Gastroesophageal sphincter (tissue), 4 donors: ENCODE measurements around the gene NEUROD2. TPM values are rescaled to one million over a fixed set of nuclear protein-coding genes. Genes with fewer than 3 reads are reported as not detected.

Source experiments
- ATAC-seq: fragments of 150-250 bp; one replicate; pipeline ENCODE4 v1.9.1; 2016; ENCODE audit warnings: mild to moderate bottlenecking, moderate library complexity
- H3K27ac ChIP-seq, 4 donors: fragments of 200-600 bp; sonication (generic) in 3 of 4; 1 replicate in 3 of 4; 2 replicates in 1 of 4; pipeline ENCODE4 v1.5.1; 2016 to 2019
- H3K27me3 ChIP-seq: fragments of 200-600 bp; sonication (generic); one replicate; pipeline ENCODE4 v1.5.1; 2019
- H3K36me3 ChIP-seq, 2 donors: fragments of 200-600 bp; sonication (generic); one replicate each; pipeline ENCODE4 v1.5.1; 2019; ENCODE audit warnings: control low read depth in 1 of 2
- H3K4me1 ChIP-seq, 3 donors: fragments of 200-600 bp; sonication (generic); 1 replicate in 2 of 3; 2 replicates in 1 of 3; pipeline ENCODE4 v1.5.1; 2016 to 2019; ENCODE audit warnings: control low read depth in 2 of 3
- H3K4me3 ChIP-seq, 2 donors: fragments of 200-600 bp; sonication (generic); one replicate each; pipeline ENCODE4 v1.5.1; 2019; ENCODE audit warnings: mild to moderate bottlenecking in 1 of 2, moderate library complexity in 1 of 2
- H3K9me3 ChIP-seq, 3 donors: fragments of 200-600 bp; sonication (generic); one replicate each; pipeline ENCODE4 v1.5.1; 2017 to 2019; ENCODE audit warnings: control low read depth in 2 of 3
- CTCF ChIP-seq, 4 experiments: fragments of 200-600 bp in 2 of 4; fragments of 450-650 bp in 2 of 4; sonication (generic) in 1 of 4; IDR thresholded peaks; one replicate each; pipeline ENCODE4 v1.5.1; 2017 to 2019; ENCODE audit warnings: antibody characterized with exemption in 4 of 4, mild to moderate bottlenecking in 2 of 4, moderate library complexity in 2 of 4
- EP300 ChIP-seq: sonication (generic); formaldehyde crosslinking; IDR thresholded peaks from one replicate; pipeline ENCODE4 v1.6.1; 2017; ENCODE audit warnings: antibody characterized with exemption, mild to moderate bottlenecking
- POLR2A ChIP-seq, 2 donors: fragments of 450-650 bp; IDR thresholded peaks; one replicate each; pipeline ENCODE4 v1.6.1; 2017; ENCODE audit warnings: antibody characterized with exemption in 2 of 2, mild to moderate bottlenecking in 2 of 2, moderate library complexity in 1 of 2
- POLR2AphosphoS5 ChIP-seq: sonication (generic); formaldehyde crosslinking; IDR thresholded peaks from one replicate; pipeline ENCODE4 v1.6.1; 2017; ENCODE audit warnings: antibody characterized with exemption
- WGBS, 2 donors: methylation state at CpG; one replicate each; pipeline ENCODE4 v1.1.5; 2018; ENCODE audit warnings: low coverage in 1 of 2; 5-methylcytosine and 5-hydroxymethylcytosine counted together
- total RNA-seq, 4 donors: library from RNA; depleted of rRNA; stranded (reverse); fragments of >200 nt; gene quantifications; one replicate each; pipeline ENCODE4 v1.1.0, GENCODE V29; 2016

NEUROD2 gene
- total RNA-seq, 4 donors from 2014 or later, result not detected

- Histone ChIP-seq H3K9me3 (no peaks in the 10 kb centered on the region), H3K27ac (peak overlapping the region in 3 of 4 donors; percentile 61 to 73 (median 69)), H3K4me3 (peak overlapping the region; percentile 51 to 70), H3K27me3 (peaks cover 52% of the 10 kb centered on the region), H3K36me3 (no peaks in the 10 kb centered on the region), H3K4me1 (peaks cover 0 to 29% (median 8%) of the 10 kb centered on the region in 3 donors)
- ATAC-seq, result peak; percentile 54
- no peak for TF ChIP-seq EP300
- TF ChIP-seq POLR2AphosphoS5, result no peak
- TF ChIP-seq CTCF (IDR thresholded peaks at IDR 0.05), result no peak
- TF ChIP-seq POLR2A (IDR thresholded peaks at IDR 0.05), result no peak
- no CpG with 5 or more reads among the region's 79 CpGs for WGBS, 2 donors
Observed at GRCh38 chr17:39617446-39618245, 9.9 kb upstream of the NEUROD2 start.

GRCh38 chr17:39617100-39617445 is 9.4 kb upstream of the NEUROD2 start:
- Histone ChIP-seq H3K27ac (no peak overlapping the region), H3K4me3 (peak overlapping the region in 1 of 2 donors; percentile 70), H3K4me1 (peaks cover 0 to 25% (median 8%) of the 10 kb centered on the region in 3 donors), H3K27me3 (peaks cover 58% of the 10 kb centered on the region), H3K36me3 (no peaks in the 10 kb centered on the region), H3K9me3 (no peaks in the 10 kb centered on the region)
- no peak for ATAC-seq
- WGBS, 2 donors, result 92% methylated on average over 3 of the region's 3 CpGs; no CpG with 5 or more reads in 1 of the 2 donors
- TF ChIP-seq EP300 (no peak), CTCF (IDR thresholded peaks at IDR 0.05) (no peak), POLR2AphosphoS5 (no peak), POLR2A (IDR thresholded peaks at IDR 0.05) (no peak)

- Histone ChIP-seq H3K4me1 (peaks cover 0 to 20% (median 8%) of the 10 kb centered on the region in 3 donors), H3K36me3 (no peaks in the 10 kb centered on the region), H3K4me3 (no peak overlapping the region), H3K27ac (no peak overlapping the region), H3K9me3 (no peaks in the 10 kb centered on the region), H3K27me3 (peaks cover 62% of the 10 kb centered on the region)
- TF ChIP-seq POLR2AphosphoS5 (no peak), POLR2A (IDR thresholded peaks at IDR 0.05) (no peak), EP300 (no peak), CTCF (IDR thresholded peaks at IDR 0.05) (no peak)
- 14 to 100% methylated on average over 1 to 2 of the region's 6 CpGs for WGBS, 2 donors
- ATAC-seq, result no peak
Observed at GRCh38 chr17:39615434-39615833, 7.7 kb upstream of the NEUROD2 start.

GRCh38 chr17:39614545-39615157 is 6.9 kb upstream of the NEUROD2 start:
- 93 to 100% methylated on average over 1 to 3 of the region's 3 CpGs for WGBS, 2 donors
- no peak for ATAC-seq
- H3K27ac ChIP-seq, result no peak overlapping the region
- H3K27me3 ChIP-seq, result peaks cover 67% of the 10 kb centered on the region
- no peaks in the 10 kb centered on the region for H3K36me3 ChIP-seq
- no peak for TF ChIP-seq EP300
- no peak for TF ChIP-seq POLR2AphosphoS5
- no peak for TF ChIP-seq CTCF (IDR thresholded peaks at IDR 0.05)
- no peak for TF ChIP-seq POLR2A (IDR thresholded peaks at IDR 0.05)
- no peak overlapping the region for H3K4me3 ChIP-seq
- peaks cover 0 to 20% (median 8%) of the 10 kb centered on the region in 3 donors for H3K4me1 ChIP-seq
- no peaks in the 10 kb centered on the region for H3K9me3 ChIP-seq
